Kidney epithelial cell (primary cell): ENCODE measurements around the gene DOCK1. TPM values are rescaled to one million over a fixed set of nuclear protein-coding genes. Genes with fewer than 3 reads are reported as not detected.

Experiments used
- DNase-seq: peaks from one replicate; pipeline ENCODE4 v3.0.0-alpha.2; 2010; ENCODE audit warnings: low read depth
- H3K27me3 ChIP-seq: 2 replicates; pipeline ENCODE4 v1.6.0; 2011; ENCODE audit warnings: low read length; ENCODE audit not compliant: control insufficient read depth, insufficient read depth
- H3K36me3 ChIP-seq: 2 replicates; pipeline ENCODE4 v1.5.1; 2011; ENCODE audit warnings: low read length; ENCODE audit not compliant: control insufficient read depth, insufficient read depth
- H3K4me3 ChIP-seq: 2 replicates; pipeline ENCODE4 v1.5.1; 2011; ENCODE audit warnings: low read depth, mild to moderate bottlenecking, control low read depth, low read length
- total RNA-seq: library from RNA; depleted of rRNA; stranded (reverse); fragments of >200 nt; gene quantifications from 2 replicates; pipeline ENCODE4 v1.2.3, GENCODE V29; 2015
- TF ChIP-seq, protein P1 (sequence below): IDR thresholded peaks from 2 replicates; pipeline ENCODE4 v1.5.1; 2011; ENCODE audit warnings: mild to moderate bottlenecking, moderate library complexity, low read length, control low read depth, inconsistent platforms; ENCODE audit not compliant: insufficient read depth, poor library complexity, severe bottlenecking

DOCK1 gene
- total RNA-seq, 1 donor from 2014 or later: 39.5 TPM

DNA sequence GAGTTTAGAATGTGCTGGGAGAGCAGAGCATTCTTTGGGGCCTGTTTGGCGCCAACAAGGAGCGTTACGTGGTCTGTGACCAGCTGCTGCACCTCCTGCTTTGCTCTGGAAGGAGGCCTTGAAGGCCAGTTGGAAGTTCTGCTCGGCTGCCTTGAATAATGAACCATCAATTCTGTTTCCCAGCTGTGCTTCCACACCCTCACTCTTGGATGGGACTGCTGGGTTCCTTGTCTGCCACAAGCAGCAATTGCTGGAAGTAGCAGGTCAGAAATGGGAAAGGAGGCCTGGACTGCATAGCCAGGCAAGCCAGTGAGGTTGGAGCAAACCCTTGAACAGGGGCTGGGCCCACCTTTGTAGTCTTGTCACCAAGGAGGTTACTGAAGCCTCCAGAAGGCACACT, 377.8 kb downstream of the DOCK1 start:
- H3K27me3 ChIP-seq: no peaks in the 10 kb centered on the region
- H3K4me3 ChIP-seq: no peak overlapping the region
- TF ChIP-seq, protein P1, sequence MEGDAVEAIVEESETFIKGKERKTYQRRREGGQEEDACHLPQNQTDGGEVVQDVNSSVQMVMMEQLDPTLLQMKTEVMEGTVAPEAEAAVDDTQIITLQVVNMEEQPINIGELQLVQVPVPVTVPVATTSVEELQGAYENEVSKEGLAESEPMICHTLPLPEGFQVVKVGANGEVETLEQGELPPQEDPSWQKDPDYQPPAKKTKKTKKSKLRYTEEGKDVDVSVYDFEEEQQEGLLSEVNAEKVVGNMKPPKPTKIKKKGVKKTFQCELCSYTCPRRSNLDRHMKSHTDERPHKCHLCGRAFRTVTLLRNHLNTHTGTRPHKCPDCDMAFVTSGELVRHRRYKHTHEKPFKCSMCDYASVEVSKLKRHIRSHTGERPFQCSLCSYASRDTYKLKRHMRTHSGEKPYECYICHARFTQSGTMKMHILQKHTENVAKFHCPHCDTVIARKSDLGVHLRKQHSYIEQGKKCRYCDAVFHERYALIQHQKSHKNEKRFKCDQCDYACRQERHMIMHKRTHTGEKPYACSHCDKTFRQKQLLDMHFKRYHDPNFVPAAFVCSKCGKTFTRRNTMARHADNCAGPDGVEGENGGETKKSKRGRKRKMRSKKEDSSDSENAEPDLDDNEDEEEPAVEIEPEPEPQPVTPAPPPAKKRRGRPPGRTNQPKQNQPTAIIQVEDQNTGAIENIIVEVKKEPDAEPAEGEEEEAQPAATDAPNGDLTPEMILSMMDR: no peak
- DNase-seq: no peak
- H3K36me3 ChIP-seq: no peaks in the 10 kb centered on the region

DNA sequence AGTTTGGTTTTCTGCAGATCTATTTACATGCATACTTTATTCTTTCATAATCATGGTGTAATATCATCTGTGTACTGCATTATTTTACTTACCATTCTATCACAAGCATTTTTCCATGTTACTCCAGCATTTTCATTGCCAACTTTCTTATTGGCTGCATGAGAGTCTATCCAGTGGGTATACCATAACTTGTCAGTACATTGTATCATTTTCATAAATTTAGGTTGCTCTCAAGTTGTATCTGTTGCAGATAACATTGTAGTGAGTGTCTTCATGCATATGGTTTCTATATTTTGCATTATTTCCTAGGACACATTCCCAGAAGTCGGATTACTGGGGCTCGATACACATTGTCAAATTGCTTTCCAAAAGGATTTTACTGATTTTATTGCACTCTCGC, 378.3 kb downstream of the DOCK1 start:
- H3K27me3 ChIP-seq: no peaks in the 10 kb centered on the region
- no peaks in the 10 kb centered on the region for H3K36me3 ChIP-seq
- DNase-seq: no peak
- H3K4me3 ChIP-seq: no peak overlapping the region
- TF ChIP-seq, protein P1: no peak

DNA sequence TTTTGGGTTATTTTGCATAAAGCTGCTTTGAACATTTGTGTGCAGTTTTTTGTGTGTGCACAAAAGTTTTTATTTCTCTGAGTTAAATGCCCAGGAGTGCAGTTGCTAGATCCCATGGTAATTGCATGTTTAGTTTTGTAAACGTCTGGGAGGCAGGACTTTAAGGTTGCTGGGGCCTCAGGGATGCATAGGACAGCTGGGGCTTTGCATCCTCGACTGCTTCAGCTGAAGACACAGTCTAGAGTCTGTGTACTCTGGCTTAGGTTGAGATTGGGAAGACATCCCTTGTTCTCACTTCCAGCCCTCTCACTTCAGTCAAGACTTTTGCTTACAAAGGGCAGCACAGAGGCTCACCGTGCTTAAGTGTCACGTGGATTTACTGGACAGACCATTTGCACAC, 385.6 kb downstream of the DOCK1 start:
- DNase-seq: no peak
- TF ChIP-seq, protein P1: no peak
- H3K36me3 ChIP-seq: no peaks in the 10 kb centered on the region
- H3K4me3 ChIP-seq: no peak overlapping the region
- no peaks in the 10 kb centered on the region for H3K27me3 ChIP-seq

- TF ChIP-seq, protein P1: no peak
- H3K36me3 ChIP-seq: no peaks in the 10 kb centered on the region
- no peaks in the 10 kb centered on the region for H3K27me3 ChIP-seq
- no peak for DNase-seq
- no peak overlapping the region for H3K4me3 ChIP-seq
These were observed 386.1 kb downstream of the DOCK1 start for GRCh38 chr10:127291329-127291728.

DNA sequence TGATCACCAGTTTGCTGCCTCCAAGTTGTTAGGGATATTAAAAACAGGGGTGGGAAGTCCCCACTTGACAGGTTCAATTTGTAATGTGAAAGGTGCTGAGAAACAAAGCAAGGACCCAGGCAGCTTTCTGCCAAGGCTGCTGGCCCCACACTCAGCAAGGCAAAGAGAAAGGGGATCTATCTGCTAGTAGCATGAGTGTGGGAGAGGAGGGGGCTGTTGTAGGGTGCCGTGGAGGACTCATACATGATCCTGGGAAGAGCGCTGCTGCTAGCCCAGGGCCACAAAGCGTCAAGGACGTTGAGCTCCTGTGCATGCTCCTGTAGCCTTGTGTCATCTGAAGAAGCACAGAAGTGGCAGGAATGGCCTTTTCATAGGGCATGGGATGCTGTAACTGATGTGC, 387.7 kb downstream of the DOCK1 start:
- no peak for DNase-seq
- Histone ChIP-seq H3K36me3 (no peaks in the 10 kb centered on the region), H3K4me3 (no peak overlapping the region), H3K27me3 (no peaks in the 10 kb centered on the region)
- TF ChIP-seq, protein P1: no peak

GRCh38 chr10:127293640-127294039, 388.4 kb downstream of the DOCK1 start:
- Histone ChIP-seq H3K36me3 (no peaks in the 10 kb centered on the region), H3K4me3 (no peak overlapping the region), H3K27me3 (no peaks in the 10 kb centered on the region)
- no peak for DNase-seq
- TF ChIP-seq, protein P1: no peak
